Esophagus muscularis mucosa (tissue), 4 donors: ENCODE measurements around the gene RGS19. TPM values are rescaled to one million over a fixed set of nuclear protein-coding genes. Genes with fewer than 3 reads are reported as not detected.

Experiments
- DNase-seq: peaks from one replicate; pipeline ENCODE4 v3.0.0-alpha.2; 2017; ENCODE audit errors: extremely low spot score
- H3K27ac ChIP-seq, 4 donors: fragments of 200-600 bp; sonication (generic); replicated peaks in 1 of 4; 1 replicate in 3 of 4; 2 replicates in 1 of 4; pipeline ENCODE4 v1.5.1; 2016 to 2019; ENCODE audit warnings: mild to moderate bottlenecking in 1 of 4
- H3K27me3 ChIP-seq, 4 donors: fragments of 200-600 bp; sonication (generic); one replicate each; pipeline versions ENCODE4 v1.5.1 to v1.6.0; 2016 to 2019
- H3K36me3 ChIP-seq, 4 donors: fragments of 200-600 bp; sonication (generic); one replicate each; pipeline ENCODE4 v1.5.1; 2016 to 2019
- H3K4me1 ChIP-seq, 4 donors: fragments of 200-600 bp; sonication (generic); one replicate each; pipeline ENCODE4 v1.5.1; 2016 to 2019
- H3K4me3 ChIP-seq, 4 donors: fragments of 200-600 bp; sonication (generic); 1 replicate in 2 of 4; 2 replicates in 2 of 4; pipeline ENCODE4 v1.5.1; 2016 to 2019; ENCODE audit warnings: mild to moderate bottlenecking in 4 of 4, moderate library complexity in 1 of 4
- H3K9me3 ChIP-seq, 4 donors: fragments of 200-600 bp; sonication (generic); 1 replicate in 3 of 4; 2 replicates in 1 of 4; pipeline ENCODE4 v1.5.1; 2016 to 2019
- CTCF ChIP-seq, 3 experiments: fragments of 200-600 bp in 2 of 3; fragments of 450-650 bp in 1 of 3; sonication (generic) in 2 of 3; IDR thresholded peaks; one replicate each; pipeline ENCODE4 v1.5.1; 2017 to 2019; ENCODE audit warnings: antibody characterized with exemption in 3 of 3, mild to moderate bottlenecking in 2 of 3, moderate library complexity in 1 of 3
- EP300 ChIP-seq: sonication (generic); formaldehyde crosslinking; IDR thresholded peaks from one replicate; pipeline ENCODE4 v1.6.1; 2017; ENCODE audit warnings: antibody characterized with exemption
- POLR2A ChIP-seq: fragments of 450-650 bp; IDR thresholded peaks from one replicate; pipeline ENCODE4 v1.6.1; 2017; ENCODE audit warnings: antibody characterized with exemption, moderate library complexity, mild to moderate bottlenecking, low read depth
- POLR2AphosphoS5 ChIP-seq, 2 donors: sonication (generic); formaldehyde crosslinking; IDR thresholded peaks; one replicate each; pipeline ENCODE4 v1.6.1; 2017; ENCODE audit warnings: antibody characterized with exemption in 2 of 2
- WGBS: methylation state at CpG from one replicate; pipeline ENCODE4 v1.1.5; 2018; 5-methylcytosine and 5-hydroxymethylcytosine counted together
- intact Hi-C: fragments of 100-400 bp; cut with DNase I; formaldehyde crosslinking; loops from one replicate; pipeline ENCODE4 v1.15.1; 2023
- total RNA-seq, 4 donors: library from RNA; depleted of rRNA; stranded (reverse); fragments of >200 nt; gene quantifications; one replicate each; pipeline versions ENCODE4 v1.1.0 to v1.2.1, GENCODE V29; 2016

The RGS19 gene
- total RNA-seq, 4 donors from 2014 or later: 11.4 to 17.7 (median 12.7) TPM

DNA sequence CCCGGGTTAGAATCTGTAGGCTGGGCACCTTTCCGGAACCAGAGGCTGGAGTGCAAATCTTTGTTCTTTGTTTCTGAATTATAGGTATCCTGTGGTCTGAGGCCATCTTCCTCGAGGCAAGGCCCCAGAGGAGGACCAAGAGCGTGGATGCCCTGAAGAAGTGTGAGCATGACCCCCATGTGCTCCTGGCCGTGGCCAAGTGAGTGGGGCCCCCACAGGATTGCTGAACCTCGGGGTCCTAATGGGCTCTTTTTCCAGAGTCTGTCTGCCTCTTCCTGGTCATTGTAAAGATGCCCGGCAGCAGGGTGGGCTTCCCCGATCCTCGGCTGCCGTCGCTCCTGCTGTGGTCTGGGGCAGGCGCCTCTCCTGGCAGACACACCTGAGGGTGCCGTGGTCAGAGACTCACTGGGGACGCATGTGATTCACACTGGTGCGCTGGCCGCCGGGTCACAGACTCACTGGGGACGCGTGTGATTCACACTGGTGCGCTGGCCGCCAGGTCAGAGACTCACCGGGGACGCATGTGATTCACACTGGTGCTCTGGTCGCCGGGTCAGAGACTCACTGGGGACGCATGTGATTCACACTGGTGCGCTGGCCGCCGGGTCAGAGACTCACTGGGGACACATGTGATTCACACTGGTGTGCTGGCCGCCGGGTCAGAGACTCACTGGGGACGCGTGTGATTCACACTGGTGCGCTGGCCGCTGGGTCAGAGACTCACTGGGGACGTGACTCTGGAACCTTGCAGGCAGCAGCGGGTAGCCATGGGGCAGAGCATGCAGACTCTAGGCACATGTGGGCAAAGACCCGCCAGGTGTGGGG, 49.8 kb downstream of the RGS19 start:
- intact Hi-C loops: no loop called here
- no peaks in the 10 kb centered on the region for H3K9me3 ChIP-seq
- no peak overlapping the region for H3K4me3 ChIP-seq
- no peak overlapping the region for H3K27ac ChIP-seq
- 91% methylated on average over 20 of the region's 38 CpGs for WGBS
- no peaks in the 10 kb centered on the region for H3K4me1 ChIP-seq
- H3K36me3 ChIP-seq: peaks cover 83 to 100% (median 97%) of the 10 kb centered on the region in 4 donors
- no peak for DNase-seq
- TF ChIP-seq CTCF (IDR thresholded peaks at IDR 0.05) (no peak), POLR2A (no peak), EP300 (no peak), POLR2AphosphoS5 (IDR thresholded peaks at IDR 0.05) (no peak)
- no peaks in the 10 kb centered on the region for H3K27me3 ChIP-seq

DNA sequence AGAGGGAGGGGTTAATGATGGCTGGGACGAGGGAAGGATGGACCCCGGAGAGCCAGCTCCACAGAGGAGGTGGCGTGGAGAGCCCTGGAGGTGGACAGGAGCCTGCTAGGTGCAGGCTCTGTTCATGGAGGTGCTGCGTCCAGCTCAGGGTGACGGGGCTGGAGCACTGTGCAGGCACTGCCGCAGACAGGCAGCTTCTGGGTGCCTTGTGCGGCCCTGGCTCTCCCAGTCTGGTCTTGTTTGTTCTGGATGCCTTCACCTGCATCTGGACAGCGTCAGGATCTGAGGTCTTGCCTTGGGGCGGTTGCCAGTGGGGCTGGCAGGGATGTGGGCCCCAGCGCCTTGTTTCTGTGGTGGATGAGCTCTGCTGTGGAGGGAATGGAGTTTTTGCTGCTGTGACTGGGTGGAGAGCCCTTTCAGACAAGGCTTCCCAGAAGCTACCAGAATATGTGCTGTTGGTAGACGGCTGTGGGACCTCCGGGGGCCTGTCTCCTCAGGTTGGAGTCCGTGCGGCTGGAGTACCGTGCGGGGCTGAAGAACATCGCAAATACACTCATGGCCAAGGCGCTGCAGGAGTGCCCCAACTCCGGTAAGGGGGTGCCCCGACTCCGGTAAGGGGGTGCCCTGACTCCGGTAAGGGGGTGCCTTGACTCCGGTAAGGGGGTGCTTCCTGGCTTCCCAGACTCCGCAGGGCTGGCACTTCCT, 51.2 kb downstream of the RGS19 start:
- Histone ChIP-seq H3K36me3 (peaks cover 90 to 100% (median 100%) of the 10 kb centered on the region in 4 donors), H3K9me3 (no peaks in the 10 kb centered on the region), H3K27ac (no peak overlapping the region), H3K4me1 (no peaks in the 10 kb centered on the region), H3K27me3 (no peaks in the 10 kb centered on the region), H3K4me3 (no peak overlapping the region)
- intact Hi-C loops: no loop called here
- no peak for DNase-seq
- 82% methylated on average over 13 of the region's 24 CpGs for WGBS
- TF ChIP-seq CTCF (IDR thresholded peaks at IDR 0.05): no peak
- TF ChIP-seq POLR2A: no peak
- no peak for TF ChIP-seq EP300
- TF ChIP-seq POLR2AphosphoS5 (IDR thresholded peaks at IDR 0.05): no peak

DNA sequence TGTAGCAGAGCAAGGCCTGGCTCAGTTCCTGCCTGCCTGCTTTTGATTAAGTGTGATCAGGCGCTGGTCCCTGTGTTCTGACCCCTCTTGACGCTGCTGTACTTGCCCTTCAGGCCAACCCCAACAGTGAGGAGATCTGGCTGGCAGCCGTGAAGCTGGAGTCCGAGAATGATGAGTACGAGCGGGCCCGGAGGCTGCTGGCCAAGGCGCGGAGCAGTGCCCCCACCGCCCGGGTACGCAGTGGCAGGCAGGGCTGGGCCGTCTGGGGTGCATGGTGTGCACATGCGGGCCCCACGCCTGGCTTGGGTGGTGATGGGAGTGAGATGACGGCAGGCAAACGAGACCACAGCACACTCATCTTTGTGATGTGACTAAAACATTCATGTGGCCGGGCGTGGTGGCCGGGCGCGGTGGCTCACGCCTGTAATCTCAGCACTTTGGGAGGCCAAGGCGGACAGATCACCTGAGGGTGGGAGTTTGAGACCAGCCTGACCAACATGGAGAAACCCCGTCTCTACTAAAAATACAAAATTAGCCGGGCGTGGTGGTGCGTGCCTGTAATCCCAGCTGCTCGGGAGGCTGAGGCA, 53.4 kb downstream of the RGS19 start:
- no peak for TF ChIP-seq CTCF (IDR thresholded peaks at IDR 0.05)
- intact Hi-C loops: no loop called here
- H3K4me3 ChIP-seq: no peak overlapping the region
- H3K4me1 ChIP-seq: no peaks in the 10 kb centered on the region
- 88% methylated on average over 16 of the region's 29 CpGs for WGBS
- H3K27me3 ChIP-seq: no peaks in the 10 kb centered on the region
- H3K36me3 ChIP-seq: peaks cover 99 to 100% (median 100%) of the 10 kb centered on the region in 4 donors
- H3K9me3 ChIP-seq: no peaks in the 10 kb centered on the region
- H3K27ac ChIP-seq: no peak overlapping the region
- DNase-seq: no peak

- no peak for DNase-seq
- Histone ChIP-seq H3K9me3 (no peaks in the 10 kb centered on the region), H3K27me3 (no peaks in the 10 kb centered on the region), H3K4me1 (no peaks in the 10 kb centered on the region), H3K4me3 (no peak overlapping the region), H3K27ac (no peak overlapping the region), H3K36me3 (peaks cover 98 to 100% (median 99%) of the 10 kb centered on the region in 4 donors)
- TF ChIP-seq CTCF (IDR thresholded peaks at IDR 0.05): no peak
- no peak for TF ChIP-seq EP300
- TF ChIP-seq POLR2A: no peak
- TF ChIP-seq POLR2AphosphoS5 (IDR thresholded peaks at IDR 0.05): no peak
- intact Hi-C loops: no loop called here
- 91% methylated on average over 17 of the region's 18 CpGs for WGBS
Observed at GRCh38 chr20:64025101-64025825, 54.1 kb downstream of the RGS19 start.
